ENCODE measurements around the gene NUP210. TPM values are rescaled to one million over a fixed set of nuclear protein-coding genes. Genes with fewer than 3 reads are reported as not detected.
A peak's percentile ranks its signal among the peaks of the same experiment; 100 is the strongest.

The NUP210 gene
- total and polyA plus RNA-seq, 2 of the 13 experiments (the other 11 are each of a cell fraction or from before 2014, with no cell fraction given): 31.6 to 35.2 TPM

- no peak for TF ChIP-seq ZBTB44 (CRISPR knock-in tag; IDR thresholded peaks at IDR 0.05)
- 0 out of 2 replicates have a peak, but pooled peaks have one; percentile 14 for TF ChIP-seq SPEN (CRISPR knock-in tag; IDR thresholded peaks at IDR 0.05; ENCODE audit: low read depth)
- no peak for TF ChIP-seq RXRA (CRISPR knock-in tag; IDR thresholded peaks at IDR 0.05)
- TF ChIP-seq PAF1 (CRISPR knock-in tag; IDR thresholded peaks at IDR 0.05): no peak
- no peak for TF ChIP-seq ZHX2 (IDR thresholded peaks at IDR 0.05; ENCODE audit: low read depth)
- no peak for TF ChIP-seq ZHX2 (CRISPR knock-in tag; IDR thresholded peaks at IDR 0.05; ENCODE audit: borderline replicate concordance)
- TF ChIP-seq ZNF224 (CRISPR knock-in tag; IDR thresholded peaks at IDR 0.05): no peak
- no peak for TF ChIP-seq ZNF746 (CRISPR knock-in tag; IDR thresholded peaks at IDR 0.05)
- 0 out of 2 replicates have a peak, but pooled peaks have one; percentile 52 for TF ChIP-seq BCL3 (CRISPR knock-in tag; IDR thresholded peaks at IDR 0.05)
- no peak for TF ChIP-seq CENPT (CRISPR knock-in tag; IDR thresholded peaks at IDR 0.05; ENCODE audit: low read depth)
- no peak for TF ChIP-seq IRF1 (CRISPR knock-in tag; IDR thresholded peaks at IDR 0.05; ENCODE audit: low read depth)
- no peak for TF ChIP-seq NR2F2 (IDR thresholded peaks at IDR 0.05; ENCODE audit: borderline replicate concordance, low read depth)
- TF ChIP-seq AKAP8 (CRISPR knock-in tag; IDR thresholded peaks at IDR 0.05): no peak
- no peak for TF ChIP-seq TAF1 (CRISPR knock-in tag; IDR thresholded peaks at IDR 0.05)
Measured at GRCh38 chr3:13420831-13421765, 976 bp upstream of the NUP210 start (continued).

Data from HepG2 (cell line).